Measurements from ENCODE around the gene MRPL49. TPM values are rescaled to one million over a fixed set of nuclear protein-coding genes. Genes with fewer than 3 reads are reported as not detected.
A peak's percentile ranks its signal among the peaks of the same experiment; 100 is the strongest.
"Not testable (repeated sequence)": the region's sequence is repeated elsewhere in the genome, so short reads cannot be mapped to it uniquely, and the experiment has no call there.

The MRPL49 gene
- total RNA-seq, 2 donors from 2014 or later, result 34.1 to 39.3 TPM

GRCh38 chr11:65130631-65131416 is 8.7 kb downstream of the MRPL49 start:
- DNase-seq (ENCODE audit: low spot score), result peak; percentile 77
- intact Hi-C loops (cut with DNase I), result loop anchor here in 1 of 2 donors (5.0 kb wide), 1 partner anchor 51 kb away; the partner anchor contains the start of gene CAPN1

- DNase-seq (ENCODE audit: low spot score), result no peak
- intact Hi-C loops (cut with DNase I), result loop anchor here in 1 of 2 donors (5.0 kb wide), 1 partner anchor 51 kb away; the partner anchor contains the start of gene CAPN1
These were observed 9.3 kb downstream of the MRPL49 start for GRCh38 chr11:65131417-65131776.

GRCh38 chr11:65131895-65132237 is 9.7 kb downstream of the MRPL49 start:
- intact Hi-C loops (cut with DNase I), result loop anchor here in 1 of 2 donors (5.0 kb wide), 1 partner anchor 50 kb away; the partner anchor contains the start of gene CAPN1
- no peak for DNase-seq (ENCODE audit: low spot score)

GRCh38 chr11:65132238-65132987 is 10.3 kb downstream of the MRPL49 start:
- intact Hi-C loops (cut with DNase I), result loop anchor here in 1 of 2 donors (5.0 kb wide), 1 partner anchor 50 kb away; the partner anchor contains the start of gene CAPN1
- DNase-seq (ENCODE audit: low spot score), result no peak

GRCh38 chr11:65132988-65133700 is 11.0 kb downstream of the MRPL49 start:
- intact Hi-C loops (cut with DNase I), result loop anchor here in 1 of 2 donors (5.0 kb wide), 1 partner anchor 49 kb away; the partner anchor contains the start of gene CAPN1
- DNase-seq (ENCODE audit: low spot score), result peak; percentile 78

GRCh38 chr11:65133724-65134123 is 11.6 kb downstream of the MRPL49 start:
- DNase-seq (ENCODE audit: low spot score), result peak; percentile 91
- intact Hi-C loops (cut with DNase I), result loop anchor here in 1 of 2 donors (5.0 kb wide), 1 partner anchor 49 kb away; the partner anchor contains the start of gene CAPN1

- intact Hi-C loops (cut with DNase I), result loop anchor here in 1 of 2 donors (5.0 kb wide), 1 partner anchor 48 kb away; the partner anchor contains the start of gene CAPN1
These were observed 12.3 kb downstream of the MRPL49 start, which contains the start of gene SYVN1 for GRCh38 chr11:65134240-65134951. Gene SYVN1, minus strand, starts transcription at chr11:65134519. Its CDS starts 918 bp downstream, at chr11:65133601.

GRCh38 chr11:65134952-65135632 is 13.0 kb downstream of the MRPL49 start:
- DNase-seq (ENCODE audit: low spot score), result peak; percentile 94
- intact Hi-C loops (cut with DNase I), result loop anchor here (5.0 kb wide), 1 partner anchor 47 kb away; the partner anchor contains the start of gene CAPN1 (in 2 of the 2)

More at GRCh38 chr11:65134240-65134951, 12.3 kb downstream of the MRPL49 start, which contains the start of gene SYVN1:
- DNase-seq (ENCODE audit: low spot score), result peak; percentile 97

GRCh38 chr11:65135633-65136145 is 13.6 kb downstream of the MRPL49 start:
- intact Hi-C loops (cut with DNase I), result loop anchor here in 1 of 2 donors (5.0 kb wide), 1 partner anchor 47 kb away; the partner anchor contains the start of gene CAPN1
- DNase-seq (ENCODE audit: low spot score), result no peak

GRCh38 chr11:65136515-65137096 is 14.5 kb downstream of the MRPL49 start:
- no peak for DNase-seq (ENCODE audit: low spot score)

GRCh38 chr11:65141896-65142494 is 19.9 kb downstream of the MRPL49 start:
- no peak for DNase-seq (ENCODE audit: low spot score)
- intact Hi-C loops (cut with DNase I), result no loop called here

More at GRCh38 chr11:65136515-65137096, 14.5 kb downstream of the MRPL49 start:
- intact Hi-C loops (cut with DNase I), result loop anchor here in 1 of 2 donors (5.0 kb wide), 1 partner anchor 46 kb away; the partner anchor contains the start of gene CAPN1

- intact Hi-C loops (cut with DNase I), result no loop called here
- no peak for DNase-seq (ENCODE audit: low spot score)
These were observed 25.4 kb downstream of the MRPL49 start for GRCh38 chr11:65147352-65148075.

- no peak for DNase-seq (ENCODE audit: low spot score)
- intact Hi-C loops (cut with DNase I), result no loop called here
These were observed 26.5 kb downstream of the MRPL49 start for GRCh38 chr11:65148657-65149056.

- intact Hi-C loops (cut with DNase I); DNase-seq (ENCODE audit: low spot score): not testable (repeated sequence)
These were observed 28.0 kb downstream of the MRPL49 start for GRCh38 chr11:65150131-65150508.

GRCh38 chr11:65150509-65151299 is 28.6 kb downstream of the MRPL49 start:
- DNase-seq (ENCODE audit: low spot score), result peak; percentile 94
- intact Hi-C loops (cut with DNase I), result no loop called here
